HepG2 (cell line): ENCODE results near the gene EDC3. TPM values are rescaled to one million over a fixed set of nuclear protein-coding genes. Genes with fewer than 3 reads are reported as not detected.

Source experiments
- ATAC-seq: fragments of 200-7000 bp; cut with Tn5 transposase; 3 replicates; pipeline ENCODE4 v1.9.1; 2020; ENCODE audit warnings: mild to moderate bottlenecking, moderate library complexity
- BruUV-seq: library from RNA; stranded (reverse); fragments of 400-500 nt; replicated peaks from 2 replicates; lab custom pipeline; 2021; lab: Mats Ljungman, UMichigan
- CTCF ChIA-PET: fragments of 300-600 bp; formaldehyde crosslinking; extraction: SDS; loops from one replicate; lab custom pipeline; 2021; ENCODE audit warnings: low total read pairs, inconsistent platforms, low intra/inter-chr PET ratio; lab: Yijun Ruan, JAX
- POLR2A ChIA-PET: fragments of 350-600 bp; sonication (Branson Sonifier 250); formaldehyde crosslinking; loops from one replicate; lab custom pipeline; 2020; ENCODE audit warnings: antibody characterized with exemption, inconsistent platforms; lab: Yijun Ruan, JAX
- DNase-seq: peaks from one replicate; pipeline ENCODE4 v3.0.0-alpha.2; 2015; ENCODE audit warnings: low spot score
- FAIRE-seq: peaks from 3 replicates; lab custom pipeline; 2011; peaks lifted over from hg19 to GRCh38; lab: Jason Lieb, UNC
- H2AFZ ChIP-seq: one replicate; pipeline ENCODE4 v1.6.1; 2011; ENCODE audit warnings: low read length, inconsistent platforms
- H3K27ac ChIP-seq: fragments of 300-600 bp; 3 replicates; pipeline ENCODE4 v1.8.0; 2011; ENCODE audit warnings: mixed run types, mild to moderate bottlenecking, mixed read lengths, low read length, inconsistent platforms; ENCODE audit not compliant: insufficient read depth; ENCODE audit errors: extremely low read length
- H3K27me3 ChIP-seq, 2 experiments: fragments of 200-600 bp in 1 of 2; 2 replicates in 1 of 2; 3 replicates in 1 of 2; pipeline versions ENCODE4 v1.6.0 to v1.8.0; 2011; ENCODE audit warnings: low read length in 2 of 2, mild to moderate bottlenecking in 2 of 2, moderate library complexity in 2 of 2, inconsistent platforms in 1 of 2; ENCODE audit not compliant: insufficient read depth in 2 of 2, control insufficient read depth in 1 of 2
- H3K36me3 ChIP-seq, 2 experiments: fragments of 200-600 bp in 1 of 2; replicated peaks in 1 of 2; 2 replicates in 1 of 2; 3 replicates in 1 of 2; pipeline versions ENCODE4 v1.5.1 to v1.8.0; 2011; ENCODE audit warnings: low read length in 2 of 2, inconsistent platforms in 1 of 2; ENCODE audit not compliant: insufficient read depth in 2 of 2, control insufficient read depth in 1 of 2
- H3K4me1 ChIP-seq: 2 replicates; pipeline ENCODE4 v1.5.1; 2012; ENCODE audit warnings: low read length, inconsistent platforms; ENCODE audit not compliant: insufficient read depth
- H3K4me2 ChIP-seq: 2 replicates; pipeline ENCODE4 v1.6.0; 2011; ENCODE audit warnings: low read depth, low read length, inconsistent platforms
- H3K4me3 ChIP-seq, 3 experiments: fragments of 200-600 bp in 1 of 3; sonication (generic), shearing (Covaris generic) in 1 of 3; replicated peaks in 1 of 3; 2 replicates each; pipeline ENCODE4 v1.5.1; 2011 to 2016; ENCODE audit warnings: low read length in 3 of 3, inconsistent platforms in 2 of 3, low read depth in 2 of 3, mild to moderate bottlenecking in 2 of 3, control low read depth in 1 of 3, mixed read lengths in 1 of 3; ENCODE audit not compliant: insufficient read depth in 1 of 3
- H3K79me2 ChIP-seq: one replicate; pipeline ENCODE4 v1.6.1; 2011; ENCODE audit warnings: low read length, inconsistent platforms; ENCODE audit not compliant: insufficient read depth
- H3K9ac ChIP-seq: 2 replicates; pipeline ENCODE4 v1.6.0; 2011; ENCODE audit warnings: mild to moderate bottlenecking, low read depth, low read length, inconsistent platforms; ENCODE audit not compliant: insufficient read depth
- H3K9me3 ChIP-seq: 2 replicates; pipeline ENCODE4 v1.5.1; 2012; ENCODE audit warnings: mild to moderate bottlenecking, low read length
- H4K20me1 ChIP-seq: 2 replicates; pipeline ENCODE4 v1.6.0; 2011; ENCODE audit warnings: inconsistent platforms, mild to moderate bottlenecking, low read length, moderate library complexity; ENCODE audit not compliant: insufficient read depth
- CREB1 ChIP-seq, 2 experiments: fragments of 450-650 bp in 1 of 2; IDR thresholded peaks; 2 replicates each; pipeline ENCODE4 v1.6.1; 2016 to 2017; ENCODE audit warnings: control low read depth in 1 of 2, mild to moderate bottlenecking in 1 of 2, missing compliant biosample characterization in 1 of 2, missing genetic modification characterization in 1 of 2
- ELF3 ChIP-seq: IDR thresholded peaks from 2 replicates; pipeline ENCODE4 v1.6.1; 2016; ENCODE audit warnings: missing genetic modification reagents, missing compliant biosample characterization
- ETV5 ChIP-seq: IDR thresholded peaks from 2 replicates; pipeline ENCODE4 v1.6.1; 2018; ENCODE audit warnings: missing biosample characterization, missing genetic modification reagents, inconsistent platforms, borderline replicate concordance
- FOXA3 ChIP-seq: IDR thresholded peaks from 2 replicates; pipeline ENCODE4 v1.6.1; 2016; ENCODE audit warnings: missing genetic modification reagents, missing compliant biosample characterization
- HMG20B ChIP-seq: conservative IDR thresholded peaks from 2 replicates; pipeline ENCODE4 v1.6.1; 2016; ENCODE audit warnings: missing genetic modification reagents, missing compliant biosample characterization
- HOXA3 ChIP-seq: sonication (generic); formaldehyde crosslinking; IDR thresholded peaks from 2 replicates; pipeline ENCODE4 v1.5.0; 2020; ENCODE audit warnings: missing genetic modification reagents
- KLF16 ChIP-seq, 2 experiments: sonication (generic) in 1 of 2; formaldehyde crosslinking in 1 of 2; IDR thresholded peaks; 2 replicates each; pipeline versions ENCODE4 v1.6.1 to v1.8.0; 2016 to 2023; ENCODE audit warnings: missing genetic modification reagents in 2 of 2, missing compliant biosample characterization in 1 of 2
- RBM22 ChIP-seq: fragments of 200-400 bp; formaldehyde crosslinking; optimal IDR thresholded peaks from 2 replicates; pipeline ENCODE3; 2017; ENCODE audit warnings: mild to moderate bottlenecking, low read length, moderate library complexity
- SAP130 ChIP-seq: IDR thresholded peaks from 2 replicates; pipeline ENCODE4 v1.6.1; 2016; ENCODE audit warnings: low read depth
- SNAI1 ChIP-seq: sonication (generic); formaldehyde crosslinking; IDR thresholded peaks from 2 replicates; pipeline ENCODE4 v1.5.0; 2020; ENCODE audit warnings: mild to moderate bottlenecking, missing genetic modification reagents, borderline replicate concordance
- THAP11 ChIP-seq: IDR thresholded peaks from 2 replicates; pipeline ENCODE4 v1.6.1; 2016; ENCODE audit warnings: missing biosample characterization, missing genetic modification reagents
- ZFP36L2 ChIP-seq: sonication (generic); formaldehyde crosslinking; IDR thresholded peaks from 2 replicates; pipeline ENCODE4 v1.4.0; 2020; ENCODE audit warnings: missing genetic modification reagents
- ZNF367 ChIP-seq: sonication (generic); formaldehyde crosslinking; IDR thresholded peaks from 2 replicates; pipeline ENCODE4 v1.4.0; 2020; ENCODE audit warnings: missing genetic modification reagents, borderline replicate concordance
- ZNF446 ChIP-seq: sonication (generic); formaldehyde crosslinking; IDR thresholded peaks from 2 replicates; pipeline ENCODE4 v1.5.0; 2020; ENCODE audit warnings: mild to moderate bottlenecking, missing genetic modification reagents
- ZNF605 ChIP-seq: sonication (generic); formaldehyde crosslinking; IDR thresholded peaks from 2 replicates; pipeline ENCODE4 v1.8.0; 2022; ENCODE audit warnings: mild to moderate bottlenecking, missing genetic modification reagents
- WGBS: methylation state at CpG from one replicate; pipeline ENCODE4 v1.1.6; 2017; ENCODE audit warnings: low lambda C conversion rate; 5-methylcytosine and 5-hydroxymethylcytosine counted together
- in situ Hi-C: cut with HindIII; loops from 2 replicates; pipeline ENCODE4 v1.10.0; 2017; ENCODE audit warnings: low pct_unique_long_range_greater_than_20kb; ENCODE audit not compliant: extremely low pct_ligation_motif_present
- intact Hi-C: fragments of 100-400 bp; cut with micrococcal nuclease; formaldehyde crosslinking; loops from one replicate; pipeline ENCODE4 v1.10.0; 2022; ENCODE audit not compliant: unreplicated experiment
- polyA plus RNA-seq, 8 experiments: library from polyadenylated mRNA; depleted of rRNA in 3 of 8; stranded (reverse) in 7 of 8; unstranded in 1 of 8; fragments of >200 nt; fragmentation: Illumina TruSeq in 4 of 8; extraction: Trizol in 4 of 8; gene quantifications; 2 replicates each; pipeline versions ENCODE4 v1.2.1 to v1.2.3, GENCODE V29; 2011 to 2016; ENCODE audit warnings: low read depth in 4 of 8, missing spikeins in 1 of 8, mixed read lengths in 1 of 8; ENCODE audit not compliant: insufficient read depth in 1 of 8
- total RNA-seq, 5 experiments: library from RNA; depleted of rRNA; stranded (reverse); fragments of >200 nt; fragmentation: Illumina TruSeq; extraction: Trizol; gene quantifications; 2 replicates each; pipeline ENCODE4 v1.2.3, GENCODE V29; 2016; ENCODE audit warnings: low read depth in 1 of 5
- TF ChIP-seq, protein P1 (sequence below): IDR thresholded peaks from 2 replicates; pipeline ENCODE4 v1.6.1; 2016
- TF ChIP-seq, protein P2 (sequence below): sonication (generic); formaldehyde crosslinking; IDR thresholded peaks from 2 replicates; pipeline ENCODE4 v1.9.0; 2022; ENCODE audit warnings: missing genetic modification reagents, mild to moderate bottlenecking, borderline replicate concordance
- TF ChIP-seq, protein P3 (sequence below), 2 experiments: fragments of 450-650 bp in 1 of 2; sonication (generic) in 1 of 2; formaldehyde crosslinking; IDR thresholded peaks; 2 replicates each; pipeline versions ENCODE4 v1.5.0 to v1.8.0; 2020 to 2022; ENCODE audit warnings: mild to moderate bottlenecking in 1 of 2, missing genetic modification reagents in 1 of 2
- TF ChIP-seq, protein P4 (sequence below): IDR thresholded peaks from 2 replicates; pipeline ENCODE4 v1.6.1; 2018; ENCODE audit warnings: missing genetic modification reagents

The EDC3 gene
- total and polyA plus RNA-seq, 2 of the 13 experiments (the other 11 are each of a cell fraction or from before 2014, with no cell fraction given), result 17.4 to 32.0 TPM

DNA sequence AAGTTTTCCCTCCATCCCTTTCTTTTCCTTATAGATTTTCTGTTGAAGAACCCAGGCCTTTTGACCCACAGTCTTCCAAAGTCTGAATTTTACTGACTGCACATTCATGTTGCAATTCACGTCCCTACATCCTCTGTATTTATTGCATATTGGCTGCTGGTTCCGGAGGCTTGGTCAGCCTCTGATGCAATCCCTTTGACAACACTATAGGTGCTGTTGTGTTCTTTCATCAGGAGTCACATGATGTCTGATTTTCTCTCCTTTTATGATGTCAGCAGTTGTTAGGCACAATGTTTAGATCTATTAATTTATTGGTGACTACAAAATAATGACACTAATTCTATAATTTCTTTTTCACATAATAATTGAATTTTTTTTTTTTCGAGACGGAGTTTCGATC lies 20.8 kb upstream of the EDC3 start:
- no peak overlapping the region for H2AFZ ChIP-seq
- no peaks in the 10 kb centered on the region for H3K27me3 ChIP-seq
- H3K27ac ChIP-seq, result no peak overlapping the region
- DNase-seq, result peak; percentile 52
- no TSS peak for BruUV-seq
- in situ Hi-C loops, result no loop called here
- H3K9ac ChIP-seq, result no peak overlapping the region
- CTCF ChIA-PET, result no interaction called here
- peak; percentile 42 for FAIRE-seq
- peaks cover 11% of the 10 kb centered on the region for H3K4me1 ChIP-seq
- no peak overlapping the region for H3K4me3 ChIP-seq
- no peaks in the 10 kb centered on the region for H4K20me1 ChIP-seq
- WGBS, result 58% methylated on average over 5 of the region's 5 CpGs
- POLR2A ChIA-PET, result no interaction called here
- peak overlapping the region; percentile 6; the same call in 1 of the 2 replicates for H3K4me2 ChIP-seq
- no peaks in the 10 kb centered on the region for H3K9me3 ChIP-seq
- ATAC-seq, result peak; percentile 66
- no peaks in the 10 kb centered on the region; a peak in 1 of 5 replicates for H3K36me3 ChIP-seq
- intact Hi-C loops, result no loop called here
- no peaks in the 10 kb centered on the region for H3K79me2 ChIP-seq
- TF ChIP-seq ELF3 (CRISPR knock-in tag) (0 out of 2 replicates have a peak, but pooled peaks have one; percentile 27), ZFP36L2 (no peak), THAP11 (CRISPR knock-in tag) (0 out of 2 replicates have a peak, but pooled peaks have one; percentile 38), SAP130 (CRISPR knock-in tag) (peak; percentile 57), KLF16 (CRISPR knock-in tag; IDR thresholded peaks at IDR 0.05) (0 out of 4 replicates have a peak, but pooled peaks of 1 of the 2 experiments have one; percentile 57), FOXA3 (CRISPR knock-in tag) (peak; percentile 53), SNAI1 (CRISPR knock-in tag) (no peak), ETV5 (peak; percentile 83; the same call in 1 of the 2 replicates), CREB1 (IDR thresholded peaks at IDR 0.05) (peak; percentile 58), CREB1 (CRISPR knock-in tag; IDR thresholded peaks at IDR 0.05) (peak; percentile 79), ZNF367 (CRISPR knock-in tag) (no peak), RBM22 (no peak), ZNF605 (CRISPR knock-in tag) (no peak), ZNF446 (CRISPR knock-in tag) (no peak), HOXA3 (CRISPR knock-in tag) (peak; percentile 67; the same call in 1 of the 2 replicates), HMG20B (CRISPR knock-in tag) (no peak)
- TF ChIP-seq, protein P1, sequence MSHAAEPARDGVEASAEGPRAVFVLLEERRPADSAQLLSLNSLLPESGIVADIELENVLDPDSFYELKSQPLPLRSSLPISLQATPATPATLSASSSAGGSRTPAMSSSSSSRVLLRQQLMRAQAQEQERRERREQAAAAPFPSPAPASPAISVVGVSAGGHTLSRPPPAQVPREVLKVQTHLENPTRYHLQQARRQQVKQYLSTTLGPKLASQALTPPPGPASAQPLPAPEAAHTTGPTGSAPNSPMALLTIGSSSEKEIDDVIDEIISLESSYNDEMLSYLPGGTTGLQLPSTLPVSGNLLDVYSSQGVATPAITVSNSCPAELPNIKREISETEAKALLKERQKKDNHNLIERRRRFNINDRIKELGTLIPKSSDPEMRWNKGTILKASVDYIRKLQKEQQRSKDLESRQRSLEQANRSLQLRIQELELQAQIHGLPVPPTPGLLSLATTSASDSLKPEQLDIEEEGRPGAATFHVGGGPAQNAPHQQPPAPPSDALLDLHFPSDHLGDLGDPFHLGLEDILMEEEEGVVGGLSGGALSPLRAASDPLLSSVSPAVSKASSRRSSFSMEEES (CRISPR knock-in tag), result peak; percentile 79; the same call in 1 of the 2 replicates
- TF ChIP-seq, protein P2, sequence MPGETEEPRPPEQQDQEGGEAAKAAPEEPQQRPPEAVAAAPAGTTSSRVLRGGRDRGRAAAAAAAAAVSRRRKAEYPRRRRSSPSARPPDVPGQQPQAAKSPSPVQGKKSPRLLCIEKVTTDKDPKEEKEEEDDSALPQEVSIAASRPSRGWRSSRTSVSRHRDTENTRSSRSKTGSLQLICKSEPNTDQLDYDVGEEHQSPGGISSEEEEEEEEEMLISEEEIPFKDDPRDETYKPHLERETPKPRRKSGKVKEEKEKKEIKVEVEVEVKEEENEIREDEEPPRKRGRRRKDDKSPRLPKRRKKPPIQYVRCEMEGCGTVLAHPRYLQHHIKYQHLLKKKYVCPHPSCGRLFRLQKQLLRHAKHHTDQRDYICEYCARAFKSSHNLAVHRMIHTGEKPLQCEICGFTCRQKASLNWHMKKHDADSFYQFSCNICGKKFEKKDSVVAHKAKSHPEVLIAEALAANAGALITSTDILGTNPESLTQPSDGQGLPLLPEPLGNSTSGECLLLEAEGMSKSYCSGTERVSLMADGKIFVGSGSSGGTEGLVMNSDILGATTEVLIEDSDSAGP, result no peak
- TF ChIP-seq, protein P3, sequence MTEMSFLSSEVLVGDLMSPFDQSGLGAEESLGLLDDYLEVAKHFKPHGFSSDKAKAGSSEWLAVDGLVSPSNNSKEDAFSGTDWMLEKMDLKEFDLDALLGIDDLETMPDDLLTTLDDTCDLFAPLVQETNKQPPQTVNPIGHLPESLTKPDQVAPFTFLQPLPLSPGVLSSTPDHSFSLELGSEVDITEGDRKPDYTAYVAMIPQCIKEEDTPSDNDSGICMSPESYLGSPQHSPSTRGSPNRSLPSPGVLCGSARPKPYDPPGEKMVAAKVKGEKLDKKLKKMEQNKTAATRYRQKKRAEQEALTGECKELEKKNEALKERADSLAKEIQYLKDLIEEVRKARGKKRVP (CRISPR knock-in tag; IDR thresholded peaks at IDR 0.05), result peak in 1 of 2 experiments; percentile 94; a peak in 2 of 4 replicates
- TF ChIP-seq, protein P4, sequence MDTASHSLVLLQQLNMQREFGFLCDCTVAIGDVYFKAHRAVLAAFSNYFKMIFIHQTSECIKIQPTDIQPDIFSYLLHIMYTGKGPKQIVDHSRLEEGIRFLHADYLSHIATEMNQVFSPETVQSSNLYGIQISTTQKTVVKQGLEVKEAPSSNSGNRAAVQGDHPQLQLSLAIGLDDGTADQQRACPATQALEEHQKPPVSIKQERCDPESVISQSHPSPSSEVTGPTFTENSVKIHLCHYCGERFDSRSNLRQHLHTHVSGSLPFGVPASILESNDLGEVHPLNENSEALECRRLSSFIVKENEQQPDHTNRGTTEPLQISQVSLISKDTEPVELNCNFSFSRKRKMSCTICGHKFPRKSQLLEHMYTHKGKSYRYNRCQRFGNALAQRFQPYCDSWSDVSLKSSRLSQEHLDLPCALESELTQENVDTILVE (CRISPR knock-in tag), result 0 out of 2 replicates have a peak, but pooled peaks have one; percentile 9
